Vagina (tissue), 2 donors: Measurements from ENCODE around the gene FUT6. TPM values are rescaled to one million over a fixed set of nuclear protein-coding genes. Genes with fewer than 3 reads are reported as not detected.

Experiments
- DNase-seq, 2 donors: peaks; one replicate each; pipeline ENCODE4 v3.0.0-alpha.2; 2017; ENCODE audit errors: extremely low spot score in 2 of 2
- H3K27ac ChIP-seq: fragments of 200-600 bp; sonication (generic); one replicate; pipeline ENCODE4 v1.5.1; 2019
- H3K27me3 ChIP-seq: fragments of 200-600 bp; sonication (generic); one replicate; pipeline ENCODE4 v1.5.1; 2019
- H3K36me3 ChIP-seq, 2 donors: fragments of 200-600 bp; sonication (generic); one replicate each; pipeline ENCODE4 v1.5.1; 2017 to 2019
- H3K4me1 ChIP-seq: fragments of 200-600 bp; sonication (generic); one replicate; pipeline ENCODE4 v1.5.1; 2019
- H3K4me3 ChIP-seq, 2 donors: fragments of 200-600 bp; sonication (generic); 1 replicate in 1 of 2; 2 replicates in 1 of 2; pipeline ENCODE4 v1.5.1; 2016 to 2019
- H3K9me3 ChIP-seq: fragments of 200-600 bp; sonication (generic); one replicate; pipeline ENCODE4 v1.5.1; 2019
- POLR2A ChIP-seq, 2 donors: fragments of 450-650 bp; IDR thresholded peaks; one replicate each; pipeline ENCODE4 v1.6.1; 2017; ENCODE audit warnings: antibody characterized with exemption in 2 of 2, mild to moderate bottlenecking in 2 of 2, moderate library complexity in 2 of 2
- POLR2AphosphoS5 ChIP-seq, 2 donors: sonication (generic); formaldehyde crosslinking; IDR thresholded peaks; one replicate each; pipeline ENCODE4 v1.9.0; 2017; ENCODE audit warnings: antibody characterized with exemption in 2 of 2, mild to moderate bottlenecking in 2 of 2, low read depth in 1 of 2; ENCODE audit not compliant: insufficient read depth in 1 of 2
- intact Hi-C: fragments of 100-400 bp; cut with DNase I; formaldehyde crosslinking; loops from one replicate; pipeline ENCODE4 v1.15.1; 2023
- total RNA-seq: library from RNA; depleted of rRNA; stranded (reverse); fragments of >200 nt; gene quantifications from one replicate; pipeline ENCODE4 v1.2.3, GENCODE V29; 2016
- TF ChIP-seq, protein P1 (sequence below), 3 experiments: fragments of 450-650 bp in 2 of 3; fragments of 200-600 bp in 1 of 3; sonication (generic) in 1 of 3; IDR thresholded peaks; one replicate each; pipeline ENCODE4 v1.5.1; 2017 to 2019; ENCODE audit warnings: antibody characterized with exemption in 3 of 3, mild to moderate bottlenecking in 2 of 3, moderate library complexity in 2 of 3

FUT6 gene
- total RNA-seq, 1 donor from 2014 or later: 36.8 TPM

DNA sequence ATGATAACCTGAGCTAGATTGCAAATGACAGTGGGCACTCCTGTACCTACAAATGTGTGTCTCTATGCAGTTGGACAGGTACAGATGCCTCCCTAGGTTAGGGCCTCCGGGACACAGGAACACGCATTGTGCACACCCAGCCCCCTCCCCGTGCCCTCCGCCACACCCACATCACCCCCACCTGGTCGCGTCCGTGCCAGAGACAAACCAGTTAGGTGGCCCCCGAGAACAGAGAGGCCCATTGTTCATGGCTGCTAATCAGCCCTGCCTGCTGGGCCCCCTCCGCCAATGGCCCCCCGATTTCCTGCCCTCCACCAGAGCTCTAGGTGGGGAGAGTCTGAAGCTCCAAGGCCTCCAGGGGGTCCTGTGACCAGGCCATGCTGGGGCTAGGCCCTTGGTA is 20.9 kb downstream of the FUT6 start:
- H3K4me1 ChIP-seq: no peaks in the 10 kb centered on the region
- H3K9me3 ChIP-seq: no peaks in the 10 kb centered on the region
- intact Hi-C loops: no loop called here
- no peak for TF ChIP-seq POLR2AphosphoS5 (IDR thresholded peaks at IDR 0.05; ENCODE audit: insufficient read depth in 1 of 2, low read depth in 1 of 2)
- DNase-seq: no peak
- no peak overlapping the region for H3K27ac ChIP-seq
- no peaks in the 10 kb centered on the region for H3K27me3 ChIP-seq
- no peak overlapping the region for H3K4me3 ChIP-seq
- no peaks in the 10 kb centered on the region for H3K36me3 ChIP-seq

DNA sequence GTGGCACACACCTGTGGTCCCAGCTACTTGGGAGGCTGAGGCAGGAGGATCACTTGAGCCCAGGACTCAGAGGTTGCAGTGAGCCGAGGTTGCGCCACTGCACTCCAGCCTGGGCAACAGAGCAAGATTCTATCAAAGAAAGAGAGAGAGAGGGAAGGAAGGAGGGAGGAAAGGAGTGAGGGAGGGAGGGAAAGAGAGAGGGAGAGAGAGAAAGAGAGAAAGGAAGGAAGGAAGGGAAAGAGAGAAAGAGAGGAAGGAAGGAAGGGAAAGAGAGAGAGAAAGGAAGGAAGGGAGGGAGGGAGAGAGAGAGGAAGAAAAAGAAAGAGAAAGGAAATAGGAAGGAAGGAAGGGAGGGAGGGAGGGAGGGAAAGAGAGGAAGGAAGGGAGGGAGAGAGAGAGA is 22.3 kb downstream of the FUT6 start:
- no peak for DNase-seq
- H3K4me1 ChIP-seq: no peaks in the 10 kb centered on the region
- intact Hi-C loops: no loop called here
- H3K27me3 ChIP-seq: no peaks in the 10 kb centered on the region
- no peaks in the 10 kb centered on the region for H3K9me3 ChIP-seq
- TF ChIP-seq POLR2A (IDR thresholded peaks at IDR 0.05) (no peak), POLR2AphosphoS5 (IDR thresholded peaks at IDR 0.05; ENCODE audit: insufficient read depth in 1 of 2, low read depth in 1 of 2) (no peak)
- TF ChIP-seq, protein P1, sequence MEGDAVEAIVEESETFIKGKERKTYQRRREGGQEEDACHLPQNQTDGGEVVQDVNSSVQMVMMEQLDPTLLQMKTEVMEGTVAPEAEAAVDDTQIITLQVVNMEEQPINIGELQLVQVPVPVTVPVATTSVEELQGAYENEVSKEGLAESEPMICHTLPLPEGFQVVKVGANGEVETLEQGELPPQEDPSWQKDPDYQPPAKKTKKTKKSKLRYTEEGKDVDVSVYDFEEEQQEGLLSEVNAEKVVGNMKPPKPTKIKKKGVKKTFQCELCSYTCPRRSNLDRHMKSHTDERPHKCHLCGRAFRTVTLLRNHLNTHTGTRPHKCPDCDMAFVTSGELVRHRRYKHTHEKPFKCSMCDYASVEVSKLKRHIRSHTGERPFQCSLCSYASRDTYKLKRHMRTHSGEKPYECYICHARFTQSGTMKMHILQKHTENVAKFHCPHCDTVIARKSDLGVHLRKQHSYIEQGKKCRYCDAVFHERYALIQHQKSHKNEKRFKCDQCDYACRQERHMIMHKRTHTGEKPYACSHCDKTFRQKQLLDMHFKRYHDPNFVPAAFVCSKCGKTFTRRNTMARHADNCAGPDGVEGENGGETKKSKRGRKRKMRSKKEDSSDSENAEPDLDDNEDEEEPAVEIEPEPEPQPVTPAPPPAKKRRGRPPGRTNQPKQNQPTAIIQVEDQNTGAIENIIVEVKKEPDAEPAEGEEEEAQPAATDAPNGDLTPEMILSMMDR (IDR thresholded peaks at IDR 0.05): no peak
- H3K36me3 ChIP-seq: no peaks in the 10 kb centered on the region
- H3K27ac ChIP-seq: no peak overlapping the region
- H3K4me3 ChIP-seq: no peak overlapping the region

DNA sequence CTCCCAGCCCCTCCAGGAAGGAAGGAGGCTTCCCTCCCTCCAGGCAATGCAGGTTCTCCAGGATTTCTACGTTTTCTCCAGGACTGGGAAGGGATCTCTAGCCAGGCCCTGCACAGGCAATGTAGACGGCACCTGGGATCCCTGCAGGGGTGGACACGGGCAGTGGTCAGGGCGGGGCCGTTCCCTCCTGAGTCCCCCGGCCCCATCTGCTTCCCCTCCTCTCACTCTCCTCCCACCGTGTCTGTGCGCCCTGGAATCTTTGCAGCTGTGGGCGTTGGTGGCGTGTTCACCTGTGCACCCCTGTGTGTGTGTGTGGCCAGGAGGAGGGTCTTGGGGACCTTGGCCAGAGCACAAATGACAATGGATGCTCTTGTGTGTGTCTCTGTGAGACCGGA is 24.7 kb downstream of the FUT6 start:
- intact Hi-C loops: no loop called here
- no peaks in the 10 kb centered on the region for H3K4me1 ChIP-seq
- no peaks in the 10 kb centered on the region for H3K27me3 ChIP-seq
- H3K4me3 ChIP-seq: no peak overlapping the region
- H3K27ac ChIP-seq: no peak overlapping the region
- H3K9me3 ChIP-seq: no peaks in the 10 kb centered on the region
- no peak for DNase-seq
- H3K36me3 ChIP-seq: no peaks in the 10 kb centered on the region
- no peak for TF ChIP-seq POLR2A (IDR thresholded peaks at IDR 0.05)
- no peak for TF ChIP-seq POLR2AphosphoS5 (IDR thresholded peaks at IDR 0.05; ENCODE audit: insufficient read depth in 1 of 2, low read depth in 1 of 2)
- TF ChIP-seq, protein P1 (IDR thresholded peaks at IDR 0.05): no peak

DNA sequence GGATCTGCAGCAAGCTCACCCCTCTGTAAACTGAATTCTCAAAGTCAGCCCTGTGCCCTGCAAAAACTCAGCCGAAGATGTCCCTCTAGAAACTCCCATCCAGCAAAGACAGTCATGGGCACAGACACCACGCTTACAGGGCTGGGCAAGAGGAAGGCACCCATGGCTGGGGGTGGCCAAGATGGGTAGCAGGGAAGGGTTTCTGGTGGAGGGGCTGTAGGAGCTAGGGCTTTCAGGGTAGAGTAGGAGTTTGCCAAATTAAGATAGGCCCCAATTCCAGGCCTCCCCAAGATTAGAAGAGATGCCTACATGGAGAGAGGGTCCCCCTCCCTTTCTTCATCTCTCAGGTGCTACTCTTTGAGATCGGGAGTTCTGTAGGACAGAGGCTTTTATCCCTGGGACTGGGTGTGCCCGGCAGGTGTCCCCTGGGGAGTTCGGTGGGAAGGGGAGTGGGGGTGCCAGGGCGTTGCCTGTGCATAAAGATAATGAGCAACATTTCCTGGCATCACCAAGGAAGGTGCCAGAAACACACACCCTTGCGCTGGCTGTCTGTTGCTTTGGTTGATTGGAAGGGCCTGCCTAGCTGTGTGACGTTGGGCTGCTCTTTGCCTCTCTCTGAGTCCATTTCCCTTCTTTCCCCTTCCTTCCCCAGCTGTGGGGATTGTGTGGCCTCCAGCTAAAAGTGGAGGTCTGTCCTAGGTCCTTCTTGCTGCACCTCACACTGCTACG is 25.2 kb downstream of the FUT6 start:
- Histone ChIP-seq H3K9me3 (no peaks in the 10 kb centered on the region), H3K27ac (no peak overlapping the region), H3K27me3 (no peaks in the 10 kb centered on the region), H3K4me1 (no peaks in the 10 kb centered on the region), H3K4me3 (no peak overlapping the region), H3K36me3 (no peaks in the 10 kb centered on the region)
- TF ChIP-seq POLR2AphosphoS5 (IDR thresholded peaks at IDR 0.05; ENCODE audit: insufficient read depth in 1 of 2, low read depth in 1 of 2) (no peak), POLR2A (IDR thresholded peaks at IDR 0.05) (no peak)
- TF ChIP-seq, protein P1 (IDR thresholded peaks at IDR 0.05): no peak
- no peak for DNase-seq
- intact Hi-C loops: no loop called here

DNA sequence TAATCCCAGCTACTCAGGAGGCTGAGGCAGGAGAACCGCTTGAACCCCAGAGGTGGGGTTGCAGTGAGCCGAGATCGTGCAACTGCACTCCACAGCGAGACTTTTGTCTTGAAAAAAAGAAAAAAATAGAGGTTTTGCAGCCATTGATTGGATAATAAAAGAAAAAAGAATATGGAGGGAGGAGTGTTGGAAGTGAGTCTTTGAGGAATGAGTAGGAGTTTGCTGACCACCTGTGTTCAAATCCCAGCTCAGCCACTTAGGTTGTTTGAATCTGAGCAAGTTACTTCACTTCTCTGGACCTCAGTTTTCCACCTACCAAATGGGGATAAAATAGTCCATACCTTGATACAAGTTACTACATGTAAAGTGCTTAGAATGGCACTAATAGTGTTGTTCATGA is 28.4 kb downstream of the FUT6 start:
- intact Hi-C loops: no loop called here
- H3K36me3 ChIP-seq: no peaks in the 10 kb centered on the region
- no peak overlapping the region for H3K4me3 ChIP-seq
- DNase-seq: no peak
- H3K27me3 ChIP-seq: no peaks in the 10 kb centered on the region
- no peak for TF ChIP-seq POLR2AphosphoS5 (IDR thresholded peaks at IDR 0.05; ENCODE audit: insufficient read depth in 1 of 2, low read depth in 1 of 2)
- TF ChIP-seq, protein P1 (IDR thresholded peaks at IDR 0.05): no peak
- H3K4me1 ChIP-seq: no peaks in the 10 kb centered on the region
- no peak overlapping the region for H3K27ac ChIP-seq
- no peaks in the 10 kb centered on the region for H3K9me3 ChIP-seq
